Stimulated activated CD8-positive, alpha-beta memory T cell treated with anti-CD3 and anti-CD28 coated beads, Interleukin-12 subunit alpha, Interleukin-12 subunit beta, amount 100 ng/mL, for 1 hour (primary cell): ENCODE data around the gene FAM174B.

ENCODE experiments used
- DNase-seq: peaks from one replicate; pipeline ENCODE4 v3.0.0-alpha.2; 2020; ENCODE audit warnings: low read depth

FAM174B gene

DNA sequence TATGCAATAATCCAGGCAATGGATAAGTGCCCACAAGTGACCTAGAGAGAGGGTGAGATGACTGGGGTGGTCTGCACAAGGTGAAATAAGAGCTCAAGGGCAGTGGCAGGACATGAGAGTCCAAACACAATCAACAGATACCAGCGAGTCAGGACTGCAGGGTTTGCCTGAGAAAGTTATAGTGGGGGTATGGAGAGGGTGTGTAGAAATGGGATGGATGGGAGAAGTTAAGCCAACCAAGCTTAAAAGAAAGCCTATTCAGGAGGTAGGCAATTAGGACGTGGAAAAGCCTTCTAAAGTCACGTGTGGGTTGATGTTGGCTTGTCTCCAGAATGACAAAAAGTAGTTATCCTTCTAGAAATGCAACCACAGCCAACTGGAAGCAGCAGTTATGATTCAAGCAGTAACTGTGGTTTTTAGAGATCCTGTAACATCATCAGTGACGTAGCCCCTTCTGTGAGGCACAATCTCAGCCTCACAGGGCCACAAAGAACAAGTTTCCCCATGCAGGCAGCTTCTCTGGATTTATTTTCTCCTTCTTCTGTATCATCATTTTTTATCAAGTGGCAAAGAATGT lies 56.1 kb downstream of the FAM174B start:
- DNase-seq, result no peak

DNA sequence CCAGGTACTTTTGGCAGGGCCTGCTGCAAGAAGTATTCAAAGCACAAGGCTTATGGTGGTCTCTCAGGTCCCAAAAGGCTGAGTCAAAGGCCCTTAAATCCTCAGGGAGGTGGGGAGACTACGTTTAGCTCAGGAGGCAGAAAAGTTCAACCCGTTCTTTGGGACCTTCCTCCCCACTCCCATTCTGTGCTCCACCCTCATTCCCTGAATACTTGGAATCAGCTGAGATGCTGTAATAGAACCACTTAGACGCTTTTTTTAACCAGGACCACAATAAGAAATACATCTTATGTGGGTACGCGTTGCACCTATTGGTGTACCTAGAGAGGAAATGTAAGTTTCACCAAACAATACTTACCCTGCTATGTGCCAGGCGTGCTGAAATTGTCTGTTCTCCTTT lies 58.0 kb downstream of the FAM174B start:
- DNase-seq, result no peak

- no peak for DNase-seq
Observed at GRCh38 chr15:92596623-92597022, 59.0 kb downstream of the FAM174B start.

DNA sequence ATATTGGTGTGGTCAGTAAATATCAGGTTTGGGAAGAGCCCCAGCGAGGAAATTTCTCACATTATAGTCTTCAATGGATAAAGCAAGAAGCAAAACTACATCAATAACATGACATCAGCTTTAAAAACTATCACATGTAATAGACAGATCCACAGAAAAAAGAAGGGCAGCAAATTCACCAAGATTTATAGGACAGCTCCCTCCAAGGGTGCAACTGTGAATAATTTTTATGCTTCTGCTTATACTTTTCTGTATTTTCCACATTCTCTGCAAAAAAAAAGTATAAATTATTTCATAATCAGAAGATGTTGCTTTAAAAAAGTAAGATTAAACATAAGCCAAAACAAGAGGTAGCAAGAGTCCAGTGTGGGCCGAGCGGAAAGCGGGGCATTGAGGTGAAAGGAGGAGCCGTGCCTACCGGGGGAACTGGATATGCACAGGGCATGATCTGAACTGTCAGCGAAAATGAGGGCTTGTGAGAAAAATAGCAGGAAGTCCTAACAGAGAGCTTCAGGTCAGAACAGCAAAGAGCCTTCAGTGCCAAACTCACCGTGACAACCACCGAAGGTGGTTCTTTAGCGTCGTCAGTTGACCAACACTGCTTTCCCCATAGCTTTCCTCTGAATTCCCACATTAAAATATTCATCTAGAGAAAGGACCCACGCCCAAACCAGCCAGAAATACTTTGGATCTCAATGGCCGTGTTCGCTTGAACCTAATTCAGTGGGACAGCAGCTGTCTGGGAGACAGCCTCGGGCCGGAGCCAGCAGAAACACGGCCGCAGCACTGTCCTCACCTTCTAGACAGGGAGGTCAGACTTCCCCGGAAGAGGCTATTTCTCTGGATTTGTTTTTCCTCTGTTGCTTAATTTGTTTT lies 59.8 kb downstream of the FAM174B start:
- DNase-seq, result no peak

GRCh38 chr15:92591275-92591674 lies 64.3 kb downstream of the FAM174B start:
- no peak for DNase-seq

DNA sequence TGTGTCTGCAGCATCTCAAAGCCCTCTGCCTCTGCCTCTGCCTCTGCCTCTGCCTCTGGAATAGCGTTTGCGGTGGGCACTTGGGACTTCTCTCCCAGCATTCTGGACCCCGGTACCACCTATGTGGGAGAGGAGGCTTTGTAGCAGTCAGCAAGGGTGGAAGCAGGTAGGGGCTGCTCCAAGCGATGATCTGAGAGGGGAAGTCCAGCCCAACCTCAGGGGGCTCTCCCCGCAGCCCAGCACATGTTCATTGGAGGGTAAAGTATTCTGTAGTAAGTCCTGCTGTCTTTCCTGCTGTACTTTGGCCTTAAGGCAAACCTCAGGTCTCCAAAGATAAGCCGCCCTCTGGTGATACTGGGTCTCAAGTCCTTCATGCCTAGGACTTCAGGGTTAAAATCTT lies 68.6 kb downstream of the FAM174B start:
- no peak for DNase-seq

- no peak for DNase-seq
Observed at GRCh38 chr15:92586383-92586942, 69.1 kb downstream of the FAM174B start.

DNA sequence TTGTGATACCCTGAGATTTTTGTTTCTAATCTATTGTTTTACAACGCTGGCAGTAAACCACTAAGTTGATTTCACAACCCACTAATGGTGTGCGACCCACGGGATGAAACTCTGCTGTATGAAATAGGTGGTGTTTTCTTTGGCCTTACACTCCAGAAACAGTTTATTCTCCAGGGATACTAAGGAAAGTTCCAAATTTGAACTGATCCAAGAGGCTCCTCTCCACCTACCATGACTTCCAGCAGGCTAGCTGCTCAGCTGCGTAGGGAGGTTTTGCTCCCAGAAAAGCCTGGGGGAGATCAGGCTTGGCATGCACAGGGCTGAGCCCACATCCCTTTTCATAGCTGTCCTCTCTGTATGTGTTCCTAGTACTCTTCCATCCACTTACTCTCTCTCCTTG lies 71.5 kb downstream of the FAM174B start:
- no peak for DNase-seq

- DNase-seq, result no peak
Observed at GRCh38 chr15:92583096-92584034, 72.2 kb downstream of the FAM174B start.

- no peak for DNase-seq
Observed at GRCh38 chr15:92582206-92582605, 73.4 kb downstream of the FAM174B start.

DNA sequence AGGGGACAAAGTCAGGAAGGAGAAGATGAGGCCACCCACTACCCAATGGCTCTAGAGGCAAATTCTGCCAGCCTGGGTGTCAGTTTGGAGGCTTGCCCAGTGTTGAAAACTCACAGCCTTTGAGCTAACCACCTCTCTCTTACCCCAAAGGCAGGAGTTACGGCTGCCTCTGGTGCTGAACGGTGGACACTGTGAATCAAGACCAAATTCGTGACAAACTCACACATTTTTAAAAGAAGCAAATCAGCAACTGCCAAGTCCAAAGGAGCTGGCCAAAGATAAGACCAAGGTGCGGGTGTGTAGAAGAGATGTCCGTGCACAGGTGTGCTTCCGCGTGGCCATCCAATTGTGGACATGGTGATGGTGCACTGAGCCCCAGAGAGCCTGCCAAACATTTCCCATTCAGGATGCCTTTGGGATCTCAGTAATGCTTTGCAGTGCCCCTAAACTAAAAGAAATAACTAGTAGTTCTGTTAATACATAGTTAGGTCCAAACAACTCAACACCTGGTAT lies 74.6 kb downstream of the FAM174B start:
- DNase-seq, result no peak

DNA sequence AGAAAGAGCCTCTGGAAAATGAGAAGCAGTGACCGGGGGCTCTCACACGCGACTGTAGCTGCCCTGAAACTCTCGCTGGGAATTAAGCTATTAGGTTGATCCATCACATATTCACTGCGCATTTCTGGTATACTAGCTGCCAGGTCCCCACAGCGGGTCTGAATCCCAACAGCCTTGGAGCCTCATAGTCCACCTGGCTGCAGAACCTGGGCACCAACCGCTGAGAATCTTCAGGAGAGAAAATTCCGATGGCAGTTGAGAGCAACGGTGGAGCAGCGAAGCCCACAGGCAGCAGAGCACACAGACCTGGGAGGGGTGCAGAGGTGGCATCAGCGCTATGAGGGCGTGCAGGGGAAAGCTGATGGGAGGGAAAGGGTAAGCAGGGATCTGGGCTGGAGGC lies 75.1 kb downstream of the FAM174B start:
- DNase-seq, result no peak

DNA sequence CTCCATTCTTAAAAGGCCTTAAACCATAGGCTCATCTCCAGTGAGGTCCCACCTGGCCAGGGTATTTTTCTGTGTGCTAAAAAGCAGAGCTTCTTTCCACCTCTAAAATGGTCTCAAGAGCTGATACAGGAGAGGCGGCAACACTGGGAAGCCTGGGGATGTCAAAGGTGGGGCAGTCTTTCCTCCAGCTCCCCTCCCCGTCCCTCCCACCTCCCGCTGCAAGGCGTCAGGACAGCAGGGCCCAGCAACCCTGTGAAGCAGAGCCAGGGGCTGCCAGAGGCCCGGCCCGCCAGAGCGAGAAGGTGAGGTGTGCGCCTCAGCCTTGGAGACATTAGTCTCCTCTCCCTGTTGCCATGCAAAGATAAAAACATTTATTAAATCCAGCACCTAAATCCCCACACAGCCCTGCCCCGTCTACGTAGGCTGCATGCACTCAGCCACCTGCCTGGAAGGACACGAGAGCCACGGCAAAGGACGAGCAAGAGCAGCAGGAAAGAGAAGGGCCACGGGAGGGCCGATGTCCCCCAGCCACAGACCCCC lies 75.6 kb downstream of the FAM174B start:
- no peak for DNase-seq

DNA sequence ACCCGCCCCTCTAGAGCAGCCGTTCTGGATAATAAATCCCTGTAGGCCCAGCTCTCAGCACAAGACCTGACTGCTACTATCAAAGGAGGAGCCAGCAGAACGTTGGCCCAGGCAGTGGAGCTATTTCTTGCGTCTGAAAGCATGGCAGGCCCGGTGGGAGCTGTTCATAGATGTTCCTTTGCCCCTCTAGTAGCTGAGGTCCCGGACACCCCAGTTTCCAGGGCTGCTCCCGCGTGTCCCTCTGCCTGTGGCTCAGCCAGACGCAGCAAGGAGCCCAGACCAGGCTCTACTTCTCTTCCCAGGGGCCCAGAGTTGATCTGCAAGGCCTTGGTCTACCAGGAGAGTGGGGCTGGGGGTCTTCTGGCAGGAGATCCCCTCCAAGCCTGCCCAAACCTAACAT lies 76.1 kb downstream of the FAM174B start:
- no peak for DNase-seq

DNA sequence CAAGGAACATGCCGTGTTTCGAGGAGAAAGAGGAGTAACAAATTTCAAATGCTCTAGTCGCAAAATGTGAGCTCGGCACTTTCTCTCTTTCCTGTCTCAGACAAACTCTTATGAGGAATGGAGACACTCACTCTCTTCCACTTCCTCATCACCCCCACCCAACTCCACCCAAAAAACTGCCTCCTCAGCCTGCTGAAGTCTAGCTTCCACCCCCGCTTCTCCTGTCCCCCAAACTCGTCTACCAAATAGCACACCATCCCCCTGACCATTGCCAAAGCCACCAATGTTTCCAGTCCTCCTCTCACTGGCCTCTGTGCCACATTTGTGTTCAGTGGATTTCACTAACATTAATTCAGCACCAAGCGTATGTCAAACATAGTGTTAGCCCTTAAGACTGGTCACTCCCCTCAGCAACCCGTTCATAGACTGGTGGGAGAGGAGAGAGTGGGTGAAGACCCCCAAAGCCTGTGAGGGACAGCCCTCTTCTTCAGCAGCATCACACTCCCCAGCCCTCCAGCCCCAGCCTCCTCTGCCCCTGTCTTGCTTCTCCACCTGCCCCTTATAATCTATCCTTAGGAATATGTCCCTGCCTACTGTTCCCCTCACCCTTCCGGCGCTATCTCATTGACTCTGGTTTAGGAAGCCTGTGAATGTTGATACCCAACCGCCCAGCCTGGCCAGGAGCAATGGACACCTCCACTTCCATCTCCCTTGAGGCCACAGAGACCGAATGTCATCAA lies 77.3 kb downstream of the FAM174B start:
- DNase-seq, result no peak

- DNase-seq, result no peak
Observed at GRCh38 chr15:92576597-92577200, 78.9 kb downstream of the FAM174B start.

- DNase-seq, result no peak
Observed at GRCh38 chr15:92574566-92574965, 81.0 kb downstream of the FAM174B start.

DNA sequence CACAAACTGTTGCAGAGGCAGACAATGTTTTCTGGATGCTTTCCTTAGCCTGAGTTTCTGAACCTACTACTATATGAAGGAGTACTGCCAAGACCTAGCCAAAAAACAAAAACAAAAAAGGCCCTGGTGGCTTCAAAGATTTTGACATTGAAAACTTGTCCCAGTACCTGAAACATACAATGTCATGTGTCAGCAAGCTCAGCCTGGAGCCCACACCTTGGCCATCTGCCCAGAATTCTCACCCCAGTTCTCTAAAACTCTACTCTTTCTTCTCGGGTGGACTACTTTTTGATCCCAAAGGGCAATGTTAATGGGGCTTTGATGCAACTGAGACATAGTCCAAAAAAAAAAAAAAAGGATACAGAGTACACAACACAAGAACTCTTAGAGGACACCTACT lies 81.4 kb downstream of the FAM174B start:
- DNase-seq, result no peak

DNA sequence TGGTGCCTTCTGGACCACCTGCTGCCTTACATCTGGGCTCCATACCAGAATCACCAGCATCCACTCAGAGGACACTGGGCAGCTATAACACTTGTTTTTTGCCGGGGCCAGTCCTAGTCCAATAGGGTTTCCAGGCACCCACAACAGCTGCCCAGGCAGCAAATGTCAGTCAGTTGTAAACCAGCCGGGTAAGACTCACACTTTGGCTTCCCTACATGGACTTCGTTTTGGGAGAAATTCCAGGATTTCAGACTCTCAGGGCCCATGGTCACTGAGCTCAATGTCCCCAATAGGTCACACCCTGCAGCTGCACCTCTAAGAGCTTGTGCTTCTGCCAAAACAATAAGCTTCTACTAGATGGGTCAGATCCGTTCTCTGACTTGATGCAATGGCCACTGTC lies 83.8 kb downstream of the FAM174B start:
- no peak for DNase-seq

DNA sequence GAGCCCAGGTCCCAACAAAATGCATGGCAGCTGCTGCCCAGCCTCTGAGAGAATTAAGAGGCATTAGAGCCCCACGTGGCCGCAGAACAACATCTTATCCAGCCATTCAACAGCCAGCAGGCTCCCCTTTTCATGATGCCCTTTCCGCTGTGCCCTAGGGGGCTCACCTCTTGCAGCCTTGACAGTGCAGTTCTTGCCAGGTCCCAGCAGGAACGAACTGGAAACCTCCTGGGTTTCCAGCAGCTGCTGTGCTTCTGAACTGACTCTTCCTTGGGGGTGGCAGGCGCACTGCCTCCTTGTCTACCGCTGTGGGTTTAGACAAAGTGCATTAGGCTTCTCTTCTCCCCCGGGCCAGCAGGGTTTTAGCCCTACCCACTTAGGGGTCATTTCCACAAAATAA lies 85.2 kb downstream of the FAM174B start:
- DNase-seq, result no peak

DNA sequence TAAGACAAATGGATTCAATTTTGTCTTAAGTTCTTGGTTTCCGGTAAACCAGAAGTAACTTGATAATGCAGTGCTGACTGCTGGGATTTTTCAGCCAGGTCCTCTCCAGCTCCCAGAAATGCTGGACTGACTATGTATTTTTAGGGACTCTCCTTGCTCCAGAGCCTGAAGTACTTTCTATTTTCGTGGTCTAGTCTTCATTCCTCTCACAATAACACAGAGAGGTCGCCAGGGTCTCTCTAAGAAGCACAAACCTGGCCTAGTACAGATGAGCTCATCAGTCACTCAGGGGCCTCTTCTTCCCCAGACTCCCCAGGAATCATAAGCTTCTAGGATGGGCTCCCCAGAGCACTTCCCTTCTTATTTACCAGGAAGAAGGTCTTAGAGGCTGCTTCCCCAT lies 85.8 kb downstream of the FAM174B start:
- DNase-seq, result no peak
